AG09309 (cell line): ENCODE measurements around the gene AKAP8.
A peak's percentile ranks its signal among the peaks of the same experiment; 100 is the strongest.

Source experiments
- DNase-seq: peaks from one replicate; pipeline ENCODE4 v3.0.0-alpha.2; 2010; ENCODE audit warnings: low read depth
- H3K4me3 ChIP-seq: 2 replicates; pipeline ENCODE4 v1.5.1; 2011; ENCODE audit warnings: mild to moderate bottlenecking, low read depth, low read length, moderate library complexity; ENCODE audit not compliant: control insufficient read depth
- CTCF ChIP-seq: IDR thresholded peaks from 2 replicates; pipeline ENCODE4 v1.5.1; 2011; ENCODE audit warnings: mild to moderate bottlenecking, low read depth, low read length, inconsistent platforms; ENCODE audit not compliant: insufficient read depth, control insufficient read depth; ENCODE audit errors: missing control alignments

Gene AKAP8

GRCh38 chr19:15323496-15324235 is 55.9 kb downstream of the AKAP8 start:
- TF ChIP-seq CTCF, result no peak
- no peak overlapping the region for H3K4me3 ChIP-seq
- no peak for DNase-seq

GRCh38 chr19:15321739-15322138 is 57.8 kb downstream of the AKAP8 start:
- no peak for TF ChIP-seq CTCF
- H3K4me3 ChIP-seq, result no peak overlapping the region
- no peak for DNase-seq

- DNase-seq, result peak; percentile 67
Observed at GRCh38 chr19:15320116-15320515, 59.5 kb downstream of the AKAP8 start.

GRCh38 chr19:15318241-15318691 is 61.3 kb downstream of the AKAP8 start:
- no peak overlapping the region for H3K4me3 ChIP-seq
- no peak for TF ChIP-seq CTCF
- DNase-seq, result no peak

More at GRCh38 chr19:15320116-15320515, 59.5 kb downstream of the AKAP8 start:
- no peak overlapping the region for H3K4me3 ChIP-seq
- no peak for TF ChIP-seq CTCF

GRCh38 chr19:15317392-15318071 is 62.1 kb downstream of the AKAP8 start:
- H3K4me3 ChIP-seq, result no peak overlapping the region
- no peak for TF ChIP-seq CTCF
- no peak for DNase-seq

GRCh38 chr19:15316498-15316897 is 63.1 kb downstream of the AKAP8 start:
- TF ChIP-seq CTCF, result no peak
- no peak for DNase-seq
- no peak overlapping the region for H3K4me3 ChIP-seq
